NB4 (cell line): ENCODE results near the gene STK10.

Experiments used
- POLR2A ChIP-seq: IDR thresholded peaks from 2 replicates; pipeline ENCODE4 v1.6.1; 2011; ENCODE audit warnings: mild to moderate bottlenecking; ENCODE audit not compliant: insufficient read length; ENCODE audit errors: extremely low read depth
- TF ChIP-seq, protein P1 (sequence below): IDR thresholded peaks from one replicate; pipeline ENCODE4 v1.5.1; 2012; ENCODE audit warnings: low read depth, low read length
- TF ChIP-seq, protein P2 (sequence below): IDR thresholded peaks from 2 replicates; pipeline ENCODE4 v1.6.1; 2011; ENCODE audit warnings: low read depth, low read length

DNA sequence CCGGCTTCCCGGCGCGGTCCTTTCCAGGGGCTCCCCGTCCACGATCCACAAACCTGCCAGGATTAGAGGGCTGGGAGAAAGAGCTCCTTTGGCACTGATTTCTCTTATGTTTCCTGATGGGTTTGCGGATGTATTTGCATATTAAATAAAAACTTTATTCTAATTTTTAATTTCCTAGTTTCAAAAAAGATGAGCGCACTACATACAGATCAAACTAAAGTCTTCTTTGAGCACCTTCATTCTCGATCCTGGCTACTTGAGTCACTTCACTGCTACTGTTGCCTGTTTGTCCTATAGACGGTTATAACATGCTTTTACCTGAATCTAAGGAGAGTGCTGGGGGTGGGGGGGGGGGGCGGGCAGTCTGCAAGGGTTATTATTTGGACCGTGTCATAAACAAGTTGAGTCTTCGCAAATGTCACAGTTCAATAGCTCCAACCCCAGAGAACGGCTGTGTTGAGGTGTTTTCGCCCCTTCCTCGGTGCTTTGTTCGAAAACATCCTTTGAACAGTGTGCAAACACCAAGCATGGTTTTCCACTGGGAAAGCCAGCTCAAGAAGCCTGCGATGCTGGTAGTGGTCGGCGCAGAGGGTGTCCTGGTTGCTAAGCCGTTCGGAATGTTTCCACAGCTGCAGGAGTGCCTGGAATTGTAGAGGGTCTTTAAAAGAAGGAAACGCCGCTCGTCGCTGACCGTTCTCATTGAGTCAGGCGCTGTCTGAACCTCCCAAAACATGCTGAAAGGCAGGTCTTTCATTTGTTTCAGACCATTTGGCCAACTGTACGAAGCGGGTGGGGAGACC, 1.1 kb upstream of the STK10 start:
- TF ChIP-seq POLR2A: no peak
- TF ChIP-seq, protein P1, sequence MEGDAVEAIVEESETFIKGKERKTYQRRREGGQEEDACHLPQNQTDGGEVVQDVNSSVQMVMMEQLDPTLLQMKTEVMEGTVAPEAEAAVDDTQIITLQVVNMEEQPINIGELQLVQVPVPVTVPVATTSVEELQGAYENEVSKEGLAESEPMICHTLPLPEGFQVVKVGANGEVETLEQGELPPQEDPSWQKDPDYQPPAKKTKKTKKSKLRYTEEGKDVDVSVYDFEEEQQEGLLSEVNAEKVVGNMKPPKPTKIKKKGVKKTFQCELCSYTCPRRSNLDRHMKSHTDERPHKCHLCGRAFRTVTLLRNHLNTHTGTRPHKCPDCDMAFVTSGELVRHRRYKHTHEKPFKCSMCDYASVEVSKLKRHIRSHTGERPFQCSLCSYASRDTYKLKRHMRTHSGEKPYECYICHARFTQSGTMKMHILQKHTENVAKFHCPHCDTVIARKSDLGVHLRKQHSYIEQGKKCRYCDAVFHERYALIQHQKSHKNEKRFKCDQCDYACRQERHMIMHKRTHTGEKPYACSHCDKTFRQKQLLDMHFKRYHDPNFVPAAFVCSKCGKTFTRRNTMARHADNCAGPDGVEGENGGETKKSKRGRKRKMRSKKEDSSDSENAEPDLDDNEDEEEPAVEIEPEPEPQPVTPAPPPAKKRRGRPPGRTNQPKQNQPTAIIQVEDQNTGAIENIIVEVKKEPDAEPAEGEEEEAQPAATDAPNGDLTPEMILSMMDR: no peak
- TF ChIP-seq, protein P2, sequence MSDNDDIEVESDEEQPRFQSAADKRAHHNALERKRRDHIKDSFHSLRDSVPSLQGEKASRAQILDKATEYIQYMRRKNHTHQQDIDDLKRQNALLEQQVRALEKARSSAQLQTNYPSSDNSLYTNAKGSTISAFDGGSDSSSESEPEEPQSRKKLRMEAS: no peak; the same call in 1 of the 2 replicates
